ENCODE data around the gene BLCAP. TPM values are rescaled to one million over a fixed set of nuclear protein-coding genes. Genes with fewer than 3 reads are reported as not detected.
A peak's percentile ranks its signal among the peaks of the same experiment; 100 is the strongest.
"Not testable (repeated sequence)": the region's sequence is repeated elsewhere in the genome, so short reads cannot be mapped to it uniquely, and the experiment has no call there.

The BLCAP gene
- total RNA-seq, 1 donor from 2014 or later = 91.8 TPM

DNA sequence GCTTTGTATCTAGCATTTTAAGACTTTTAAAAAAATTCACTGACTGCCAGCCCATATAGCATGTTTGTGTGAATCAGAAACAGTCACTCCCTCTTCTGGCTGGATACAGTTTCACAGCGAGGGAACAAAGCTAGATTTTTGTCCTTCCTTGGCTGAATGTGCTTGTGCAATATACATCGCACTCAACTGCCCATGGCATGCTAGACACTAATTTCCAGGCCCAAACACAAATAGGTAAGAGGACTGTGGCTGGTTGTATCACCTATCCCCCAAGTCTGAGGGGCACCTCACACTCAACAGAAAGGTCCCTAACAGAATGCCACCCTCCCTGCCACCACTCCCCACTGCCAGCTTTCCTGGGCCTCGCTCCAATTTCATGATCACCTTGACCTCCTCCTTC is 16.2 kb upstream of the BLCAP start:
- no peak for DNase-seq
- no peaks in the 10 kb centered on the region for H3K4me1 ChIP-seq
- H3K27me3 ChIP-seq (ENCODE audit: low read depth) = peaks cover 12% of the 10 kb centered on the region
- H3K27ac ChIP-seq (replicated peaks) = no peak overlapping the region
- no peak overlapping the region for H3K4me3 ChIP-seq
- TF ChIP-seq, protein P1, sequence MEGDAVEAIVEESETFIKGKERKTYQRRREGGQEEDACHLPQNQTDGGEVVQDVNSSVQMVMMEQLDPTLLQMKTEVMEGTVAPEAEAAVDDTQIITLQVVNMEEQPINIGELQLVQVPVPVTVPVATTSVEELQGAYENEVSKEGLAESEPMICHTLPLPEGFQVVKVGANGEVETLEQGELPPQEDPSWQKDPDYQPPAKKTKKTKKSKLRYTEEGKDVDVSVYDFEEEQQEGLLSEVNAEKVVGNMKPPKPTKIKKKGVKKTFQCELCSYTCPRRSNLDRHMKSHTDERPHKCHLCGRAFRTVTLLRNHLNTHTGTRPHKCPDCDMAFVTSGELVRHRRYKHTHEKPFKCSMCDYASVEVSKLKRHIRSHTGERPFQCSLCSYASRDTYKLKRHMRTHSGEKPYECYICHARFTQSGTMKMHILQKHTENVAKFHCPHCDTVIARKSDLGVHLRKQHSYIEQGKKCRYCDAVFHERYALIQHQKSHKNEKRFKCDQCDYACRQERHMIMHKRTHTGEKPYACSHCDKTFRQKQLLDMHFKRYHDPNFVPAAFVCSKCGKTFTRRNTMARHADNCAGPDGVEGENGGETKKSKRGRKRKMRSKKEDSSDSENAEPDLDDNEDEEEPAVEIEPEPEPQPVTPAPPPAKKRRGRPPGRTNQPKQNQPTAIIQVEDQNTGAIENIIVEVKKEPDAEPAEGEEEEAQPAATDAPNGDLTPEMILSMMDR (IDR thresholded peaks at IDR 0.05; ENCODE audit: borderline replicate concordance) = peak; percentile 25
- no peaks in the 10 kb centered on the region for H3K9me3 ChIP-seq (replicated peaks)
- intact Hi-C loops (cut with micrococcal nuclease) = no loop called here
- H3K36me3 ChIP-seq = no peaks in the 10 kb centered on the region

DNA sequence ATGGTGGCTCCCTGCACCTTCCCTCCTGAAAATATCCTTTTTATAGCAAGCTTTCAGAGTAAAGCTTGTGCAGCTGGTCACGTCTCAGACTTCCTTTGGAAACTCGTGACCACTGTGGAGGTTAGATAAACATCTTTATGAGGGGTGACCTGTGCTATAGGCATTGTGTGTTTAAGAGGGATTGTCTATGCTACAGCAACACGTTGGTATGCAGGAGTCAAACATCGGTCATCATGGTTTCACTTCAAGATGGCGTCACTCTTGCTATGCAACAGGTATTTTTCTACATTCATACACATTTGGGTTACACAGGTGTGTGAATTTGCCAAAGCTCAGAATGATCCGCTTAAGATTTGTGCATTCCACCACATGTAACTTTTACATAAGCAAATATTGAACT is 14.6 kb upstream of the BLCAP start:
- Histone ChIP-seq H3K4me1 (no peaks in the 10 kb centered on the region), H3K9me3 (replicated peaks) (no peaks in the 10 kb centered on the region), H3K27me3 (ENCODE audit: low read depth) (peaks cover 12% of the 10 kb centered on the region), H3K4me3 (no peak overlapping the region), H3K27ac (replicated peaks) (no peak overlapping the region), H3K36me3 (no peaks in the 10 kb centered on the region)
- TF ChIP-seq, protein P1 (IDR thresholded peaks at IDR 0.05; ENCODE audit: borderline replicate concordance) = no peak
- no peak for DNase-seq
- intact Hi-C loops (cut with micrococcal nuclease) = no loop called here

DNA sequence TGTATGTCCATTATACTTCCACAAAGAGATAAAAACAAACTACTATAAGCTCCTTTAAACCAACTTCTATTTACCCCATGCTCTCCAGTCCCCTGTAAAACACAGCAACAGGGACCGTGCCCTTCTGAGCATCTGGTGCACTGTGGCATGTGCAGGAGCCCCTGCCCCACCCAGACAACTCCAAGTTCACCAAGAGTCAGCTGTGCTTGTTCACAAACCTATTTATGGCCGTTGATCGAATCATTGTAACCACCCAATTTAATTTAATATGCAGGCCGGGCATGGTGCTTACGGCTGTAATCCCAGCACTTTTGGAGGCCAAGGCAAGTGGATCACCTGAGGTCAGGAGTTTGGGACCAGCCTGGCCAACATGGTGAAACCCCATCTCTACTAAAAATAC is 13.7 kb upstream of the BLCAP start:
- Histone ChIP-seq H3K4me1 (no peaks in the 10 kb centered on the region), H3K27ac (replicated peaks) (no peak overlapping the region), H3K27me3 (ENCODE audit: low read depth) (peaks cover 12% of the 10 kb centered on the region), H3K36me3 (no peaks in the 10 kb centered on the region), H3K4me3 (no peak overlapping the region), H3K9me3 (replicated peaks) (no peaks in the 10 kb centered on the region)
- DNase-seq = no peak
- TF ChIP-seq, protein P1 (IDR thresholded peaks at IDR 0.05; ENCODE audit: borderline replicate concordance) = no peak
- intact Hi-C loops (cut with micrococcal nuclease) = no loop called here

DNA sequence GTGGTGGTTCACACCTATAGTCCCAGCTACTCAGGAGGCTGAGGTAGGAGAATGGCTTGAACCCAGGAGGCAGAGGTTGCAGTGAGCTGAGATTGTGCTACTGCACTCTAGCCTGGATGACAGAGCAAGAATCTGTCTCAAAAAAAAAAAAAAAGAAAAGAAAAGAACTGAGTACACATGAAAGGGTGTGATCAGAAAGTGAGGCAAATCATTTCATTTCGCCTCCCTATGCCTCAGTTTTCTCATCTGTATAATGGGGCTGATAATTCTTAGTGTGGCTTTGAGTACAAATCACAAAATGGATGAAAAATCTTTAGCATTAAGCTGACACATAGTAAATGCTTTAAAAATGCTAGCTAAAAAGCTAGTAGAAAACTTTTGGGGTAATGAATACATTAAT is 13.2 kb upstream of the BLCAP start:
- H3K27me3 ChIP-seq (ENCODE audit: low read depth) = peaks cover 12% of the 10 kb centered on the region
- intact Hi-C loops (cut with micrococcal nuclease); H3K27ac ChIP-seq (replicated peaks); H3K4me1 ChIP-seq; H3K9me3 ChIP-seq (replicated peaks); DNase-seq; H3K36me3 ChIP-seq; H3K4me3 ChIP-seq: not testable (repeated sequence)

DNA sequence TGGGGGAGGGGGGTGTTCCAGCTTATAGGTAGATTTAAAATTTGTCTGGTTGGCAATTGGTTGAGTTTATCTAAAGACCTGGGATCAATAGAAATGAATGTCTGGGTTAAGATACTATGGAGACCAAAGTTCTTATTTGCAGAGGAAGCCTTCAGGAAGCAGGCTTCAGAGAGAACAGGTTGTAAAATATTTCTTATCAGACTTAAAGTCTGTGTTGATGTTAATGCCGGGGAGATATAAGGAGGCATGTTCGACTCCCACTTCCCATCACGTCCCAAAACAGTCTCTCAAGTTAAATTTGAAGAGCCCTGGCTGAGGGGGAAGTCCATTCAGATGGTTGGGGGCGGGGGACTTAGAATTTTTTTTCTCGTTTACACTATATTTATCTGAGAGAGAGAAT is 12.3 kb upstream of the BLCAP start:
- no peaks in the 10 kb centered on the region for H3K36me3 ChIP-seq
- no peaks in the 10 kb centered on the region for H3K4me1 ChIP-seq
- peaks cover 8% of the 10 kb centered on the region for H3K27me3 ChIP-seq (ENCODE audit: low read depth)
- H3K4me3 ChIP-seq = no peak overlapping the region
- H3K9me3 ChIP-seq (replicated peaks) = no peaks in the 10 kb centered on the region
- intact Hi-C loops (cut with micrococcal nuclease) = no loop called here
- TF ChIP-seq, protein P1 (IDR thresholded peaks at IDR 0.05; ENCODE audit: borderline replicate concordance) = no peak
- no peak for DNase-seq
- H3K27ac ChIP-seq (replicated peaks) = no peak overlapping the region

DNA sequence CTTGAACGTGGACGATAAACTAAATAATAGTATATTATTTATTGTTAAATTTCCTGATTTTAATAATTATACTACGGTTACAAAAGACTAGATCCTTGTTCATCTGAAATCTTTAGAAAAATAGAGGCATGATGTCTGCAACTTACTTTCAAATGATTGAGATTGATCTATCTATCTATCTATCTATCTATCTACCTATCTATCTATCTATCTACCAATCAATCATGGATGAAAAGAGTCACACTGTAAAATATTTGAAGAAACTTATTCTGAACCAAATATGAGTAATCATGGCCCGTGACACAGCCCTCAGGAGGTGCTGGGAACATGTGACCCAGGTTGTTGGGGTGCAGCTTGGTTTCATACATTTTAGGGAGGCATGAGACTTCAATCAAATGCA is 11.7 kb upstream of the BLCAP start:
- intact Hi-C loops (cut with micrococcal nuclease) = loop anchor here (10.0 kb wide), 1 partner anchor 155 kb away; no protein-coding TSS in a partner anchor
- Histone ChIP-seq H3K27ac (replicated peaks) (no peak overlapping the region), H3K27me3 (ENCODE audit: low read depth) (peaks cover 8% of the 10 kb centered on the region), H3K4me1 (no peaks in the 10 kb centered on the region), H3K36me3 (no peaks in the 10 kb centered on the region), H3K4me3 (no peak overlapping the region), H3K9me3 (replicated peaks) (no peaks in the 10 kb centered on the region)
- no peak for DNase-seq
- TF ChIP-seq, protein P1 (IDR thresholded peaks at IDR 0.05; ENCODE audit: borderline replicate concordance) = no peak

Data from left ventricle myocardium inferior (tissue), 1 donor.